ENCODE measurements around the gene NCOA3. TPM values are rescaled to one million over a fixed set of nuclear protein-coding genes. Genes with fewer than 3 reads are reported as not detected.
A peak's percentile ranks its signal among the peaks of the same experiment; 100 is the strongest.
"Not testable (repeated sequence)": the region's sequence is repeated elsewhere in the genome, so short reads cannot be mapped to it uniquely, and the experiment has no call there.

NCOA3 gene
- polyA plus RNA-seq, 5 donors, result 25.8 to 41.9 (median 39.2) TPM

DNA sequence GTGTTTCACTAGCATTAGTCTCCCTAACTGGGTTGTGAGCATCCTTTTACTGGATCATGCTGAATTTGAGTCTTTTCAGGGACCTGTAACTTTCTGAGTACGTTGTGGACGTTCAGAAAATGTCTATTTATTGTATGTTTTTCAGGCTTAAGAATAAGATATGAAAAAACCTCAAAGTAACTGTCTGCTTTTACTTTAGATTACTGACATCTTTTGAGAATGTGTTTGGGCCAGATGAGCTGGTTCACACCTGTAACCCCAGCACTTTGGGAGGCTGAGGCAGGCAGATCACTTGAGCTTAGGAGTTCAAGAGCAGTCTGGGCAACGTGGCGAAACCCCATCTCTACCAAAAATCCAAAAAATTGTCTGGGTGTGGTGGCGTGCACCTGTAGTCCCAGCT, 32.7 kb downstream of the NCOA3 start:
- no peak for DNase-seq

- no peak for DNase-seq
Measured at GRCh38 chr20:47535088-47535487, 33.4 kb downstream of the NCOA3 start.

GRCh38 chr20:47535994-47536393, 34.3 kb downstream of the NCOA3 start:
- DNase-seq, result no peak

DNA sequence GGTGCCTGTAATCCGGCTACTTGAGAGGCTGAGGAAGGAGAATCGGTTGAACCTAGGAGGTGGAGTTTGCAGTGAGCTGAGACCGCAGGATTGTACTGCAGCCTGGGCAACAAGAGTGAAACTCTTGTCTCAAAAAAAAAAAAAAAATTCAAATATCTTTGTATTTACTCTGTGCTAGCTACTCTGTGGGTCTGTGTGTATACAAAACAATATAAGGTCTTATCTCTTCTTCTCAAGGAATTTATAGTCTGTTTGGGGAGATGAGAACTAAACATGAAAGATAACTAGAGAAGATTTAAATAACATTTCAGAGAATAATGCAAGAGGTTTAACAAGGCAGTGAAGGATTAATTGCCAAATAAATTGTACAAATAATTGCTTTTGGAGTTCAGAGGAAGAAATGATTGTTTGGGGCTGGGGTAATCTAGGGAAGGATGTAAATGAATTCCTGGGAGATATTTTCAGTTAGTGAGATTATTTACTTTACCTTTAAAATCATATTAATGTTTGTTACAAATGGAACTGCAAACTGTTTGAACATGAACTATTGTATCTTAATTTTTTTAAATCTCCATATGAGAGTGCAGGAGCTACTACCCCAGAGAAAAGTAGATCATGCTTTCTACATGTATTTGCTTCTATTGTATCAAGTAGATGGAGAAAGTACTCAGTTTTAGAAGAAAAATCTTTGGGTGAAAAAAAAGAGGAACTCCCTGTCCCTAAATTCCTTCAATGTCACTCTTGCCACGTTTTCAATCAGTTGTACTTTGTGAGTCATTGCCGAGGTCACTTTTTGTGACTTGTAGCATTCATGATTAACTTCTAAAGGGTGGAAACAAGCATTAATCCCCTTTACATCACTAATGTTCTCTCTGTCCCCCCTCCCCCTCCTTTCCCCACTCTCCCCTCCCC, 39.0 kb downstream of the NCOA3 start:
- DNase-seq, result no peak

DNA sequence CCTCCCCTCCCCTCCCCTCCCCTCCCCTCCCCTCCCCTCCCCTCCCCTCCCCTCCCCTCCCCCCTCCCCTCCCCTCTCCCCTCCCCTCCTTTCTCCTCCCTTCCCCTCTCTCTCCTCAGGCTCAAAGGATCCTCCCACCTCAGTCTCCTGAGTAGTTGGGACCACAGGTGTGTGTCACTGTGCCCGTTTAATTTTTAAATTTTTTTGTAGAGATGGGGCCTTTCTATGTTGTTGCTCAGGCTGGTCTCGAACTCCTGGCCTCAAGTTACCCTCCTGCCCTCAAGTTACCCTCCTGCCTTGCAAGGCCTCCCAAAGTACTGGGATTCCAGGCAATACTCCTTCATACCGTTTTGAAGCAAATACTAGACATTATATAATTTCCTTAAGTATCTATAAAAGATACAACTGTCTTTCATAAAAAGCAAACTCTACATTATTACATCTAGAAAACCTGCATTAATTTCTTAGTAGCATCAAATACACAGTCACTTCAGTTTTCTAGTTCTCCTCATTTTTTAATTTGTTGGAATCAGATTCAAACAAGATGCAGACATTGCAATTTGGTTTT, 39.8 kb downstream of the NCOA3 start:
- no peak for DNase-seq

DNA sequence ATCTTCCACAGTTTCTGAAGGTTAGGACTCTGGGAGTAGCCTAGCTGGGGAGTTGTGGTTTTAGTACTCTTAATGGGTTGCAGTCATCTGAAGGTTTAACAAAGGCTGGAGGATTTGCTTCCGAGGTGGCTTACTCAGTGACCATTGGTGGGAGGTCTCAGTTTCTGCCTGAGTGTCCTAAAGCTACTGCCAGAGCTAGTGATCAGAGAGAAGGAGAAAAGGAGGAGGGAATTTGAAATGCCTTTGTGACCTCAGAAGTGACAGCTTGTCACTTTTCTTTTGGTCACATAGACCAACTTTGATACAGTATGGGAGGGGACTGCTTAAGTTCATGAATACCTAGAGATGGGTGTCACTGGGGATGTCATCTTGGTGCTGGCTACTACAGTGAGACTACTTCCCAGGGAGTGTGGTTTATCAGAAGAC, 41.3 kb downstream of the NCOA3 start:
- DNase-seq, result no peak

GRCh38 chr20:47544240-47544639, 42.6 kb downstream of the NCOA3 start:
- DNase-seq, result no peak

DNA sequence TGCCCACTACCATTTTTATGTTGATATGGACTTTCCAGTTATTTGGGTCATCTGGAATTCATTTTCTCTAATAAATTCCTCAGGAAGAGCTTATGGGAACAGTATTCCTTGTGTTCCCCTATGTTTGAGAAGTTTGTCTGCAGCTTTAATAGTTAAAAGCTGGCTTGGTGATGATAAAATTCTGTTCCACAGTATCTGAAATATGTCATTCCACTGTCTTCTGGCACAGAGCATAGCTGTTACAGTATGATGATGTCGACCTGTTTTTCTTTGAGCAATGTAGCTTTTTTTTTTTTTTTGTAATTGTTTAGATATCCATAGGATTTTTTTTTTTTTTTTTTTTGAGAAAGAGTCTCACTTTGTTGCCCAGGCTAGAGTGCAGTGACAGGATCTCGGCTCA, 43.2 kb downstream of the NCOA3 start:
- DNase-seq, result no peak

- DNase-seq, result no peak
Measured at GRCh38 chr20:47545499-47545898, 43.8 kb downstream of the NCOA3 start.

- no peak for DNase-seq
Measured at GRCh38 chr20:47546184-47547033, 44.7 kb downstream of the NCOA3 start.

DNA sequence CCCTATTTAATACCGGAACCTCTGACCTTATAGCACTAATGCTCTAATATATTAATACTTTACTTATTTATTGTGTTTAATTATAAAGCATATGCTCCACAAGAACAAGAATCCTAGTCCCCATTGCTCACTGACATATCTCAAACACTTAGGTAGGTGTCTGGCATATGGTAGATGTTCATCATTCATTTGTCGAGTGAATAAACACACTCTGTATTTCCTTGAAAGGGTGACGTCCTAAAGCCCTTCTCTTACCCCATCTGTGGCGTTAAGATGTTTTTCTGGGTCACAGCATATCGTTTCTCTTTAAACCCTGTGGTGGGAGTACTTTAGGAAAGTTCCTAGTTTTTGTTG, 45.3 kb downstream of the NCOA3 start:
- no peak for DNase-seq

GRCh38 chr20:47549671-47550070, 48.0 kb downstream of the NCOA3 start:
- DNase-seq, result no peak

DNA sequence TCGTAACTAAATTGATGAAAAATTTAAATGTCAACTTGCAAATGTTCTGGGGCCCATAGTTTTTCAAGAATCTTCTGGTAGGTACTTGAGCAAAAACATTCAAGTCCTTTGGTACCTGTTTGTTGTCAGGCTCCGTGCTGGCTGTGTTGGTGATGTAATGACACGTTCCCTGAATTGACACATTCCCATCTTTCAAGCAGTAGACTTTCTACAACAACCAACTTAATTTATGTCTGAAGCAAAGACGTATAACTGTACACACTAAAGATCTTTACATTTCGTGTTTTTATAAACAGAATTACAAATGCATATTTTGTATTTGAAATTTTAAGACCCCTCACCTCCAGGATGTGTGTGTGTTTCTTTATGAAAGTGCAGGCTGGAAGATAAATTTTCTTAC, 49.5 kb downstream of the NCOA3 start:
- DNase-seq, result no peak

- DNase-seq, result no peak
Measured at GRCh38 chr20:47551841-47552240, 50.2 kb downstream of the NCOA3 start.

GRCh38 chr20:47552996-47553395, 51.3 kb downstream of the NCOA3 start:
- DNase-seq, result no peak

DNA sequence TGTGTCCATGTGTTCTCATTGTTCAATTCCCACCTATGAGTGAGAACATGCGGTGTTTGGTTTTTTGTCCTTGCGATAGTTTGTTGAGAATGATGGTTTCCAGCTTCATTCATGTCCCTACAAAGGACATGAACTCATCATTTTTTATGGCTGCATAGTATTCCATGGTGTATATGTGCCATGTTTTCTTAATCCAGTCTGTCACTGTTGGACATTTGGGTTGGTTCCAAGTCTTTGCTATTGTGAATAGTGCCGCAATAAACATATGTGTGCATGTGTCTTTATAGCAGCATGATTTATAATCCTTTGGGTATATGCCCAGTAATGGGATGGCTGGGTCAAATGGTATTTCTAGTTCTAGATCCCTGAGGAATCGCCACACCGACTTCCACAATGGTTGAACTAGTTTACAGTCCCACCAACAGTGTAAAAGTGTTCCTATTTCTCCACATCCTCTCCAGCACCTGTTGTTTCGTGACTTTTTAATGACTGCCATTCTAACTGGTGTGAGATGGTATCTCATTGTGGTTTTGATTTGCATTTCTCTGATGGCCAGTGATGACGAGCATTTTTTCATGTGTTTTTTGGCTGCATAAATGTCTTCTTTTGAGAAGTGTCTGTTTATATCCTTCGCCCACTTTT, 52.0 kb downstream of the NCOA3 start:
- not testable (repeated sequence) for DNase-seq

- not testable (repeated sequence) for DNase-seq
Measured at GRCh38 chr20:47554283-47554682, 52.6 kb downstream of the NCOA3 start.

DNA sequence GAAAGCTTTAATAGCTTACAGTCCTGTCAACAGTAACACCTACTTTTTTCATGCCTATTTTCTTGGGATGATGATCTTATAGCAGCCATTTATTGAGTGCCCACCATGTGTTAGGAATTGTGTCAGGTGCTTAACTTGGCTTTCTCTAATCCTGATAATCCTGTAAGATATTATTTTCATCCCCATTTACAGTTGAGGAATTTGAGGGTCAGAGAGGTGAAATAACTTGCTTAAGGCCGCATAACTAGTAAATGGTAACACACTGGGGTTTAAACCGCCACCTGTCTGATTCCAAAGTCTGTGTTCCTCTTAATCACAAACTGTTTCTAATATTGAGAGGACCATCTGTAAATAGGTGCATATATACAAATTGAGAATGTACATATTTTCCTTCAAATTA, 55.5 kb downstream of the NCOA3 start:
- no peak for DNase-seq

- no peak for DNase-seq
Measured at GRCh38 chr20:47557791-47558190, 56.1 kb downstream of the NCOA3 start.

- no peak for DNase-seq
Measured at GRCh38 chr20:47558295-47559066, 56.8 kb downstream of the NCOA3 start.

DNA sequence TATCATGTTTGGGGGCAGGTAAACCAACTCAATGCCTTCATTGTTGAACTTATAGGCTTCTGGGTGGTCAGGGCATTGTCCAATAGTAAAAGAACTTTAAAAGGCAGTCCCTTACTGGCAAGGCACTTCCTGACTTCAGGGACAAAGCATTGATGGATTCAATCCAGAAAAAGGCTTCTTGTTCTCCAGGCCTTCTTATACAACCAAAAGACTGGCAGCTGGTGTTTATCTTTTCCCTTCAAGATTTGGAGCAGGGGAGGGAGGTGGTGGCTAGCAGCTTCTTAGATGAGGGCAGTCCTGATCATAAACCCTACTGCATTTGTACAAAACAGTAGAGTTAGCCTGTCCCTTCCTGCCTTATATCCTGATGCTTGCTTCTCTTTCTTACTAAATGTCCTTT, 57.5 kb downstream of the NCOA3 start:
- peak; percentile 36 to 55 for DNase-seq

Data from right lung (tissue), 5 donors.